Dedifferentiated amniotic fluid mesenchymal stem cell (primary cell): ENCODE results near the gene PAIP1.
"Not testable (repeated sequence)": the region's sequence is repeated elsewhere in the genome, so short reads cannot be mapped to it uniquely, and the experiment has no call there.

Experiments
- DNase-seq: peaks from one replicate; pipeline ENCODE4 v3.0.0-alpha.2; 2016; ENCODE audit errors: extremely low spot score

Gene PAIP1

GRCh38 chr5:43571237-43571636 lies 14.4 kb upstream of the PAIP1 start:
- DNase-seq = no peak

DNA sequence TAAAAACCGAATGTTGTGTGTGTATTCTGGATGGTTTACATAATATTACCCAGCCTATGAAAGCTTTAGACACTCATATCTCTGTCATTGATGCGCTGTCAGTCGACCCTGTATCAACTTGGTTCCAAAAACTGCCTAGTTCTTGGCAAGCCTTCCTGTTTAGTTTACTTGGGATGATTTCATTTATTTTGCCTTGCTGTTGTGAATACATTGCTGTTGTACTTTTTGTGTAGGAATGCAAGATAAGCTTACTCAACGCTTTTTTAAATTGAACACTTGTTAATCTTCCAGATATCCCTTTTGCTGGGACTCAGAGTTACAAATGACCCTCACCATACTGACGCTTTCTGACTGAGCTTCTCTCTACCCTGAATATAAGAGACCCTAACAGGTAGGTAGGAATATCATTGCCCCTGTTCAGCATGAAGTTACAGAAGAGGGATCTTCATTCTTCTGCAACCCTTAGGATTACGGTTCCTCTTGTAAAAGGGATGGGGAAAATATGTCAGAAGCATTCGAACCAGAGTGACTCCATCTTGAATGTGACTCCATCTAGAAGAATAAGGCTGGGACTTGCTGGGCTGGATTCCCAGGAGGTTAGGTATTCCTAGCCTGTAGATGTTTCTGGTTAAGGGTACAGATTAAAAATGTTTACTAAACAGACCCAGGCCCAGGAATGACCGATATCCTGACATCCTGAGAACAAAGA lies 13.7 kb upstream of the PAIP1 start:
- no peak for DNase-seq

DNA sequence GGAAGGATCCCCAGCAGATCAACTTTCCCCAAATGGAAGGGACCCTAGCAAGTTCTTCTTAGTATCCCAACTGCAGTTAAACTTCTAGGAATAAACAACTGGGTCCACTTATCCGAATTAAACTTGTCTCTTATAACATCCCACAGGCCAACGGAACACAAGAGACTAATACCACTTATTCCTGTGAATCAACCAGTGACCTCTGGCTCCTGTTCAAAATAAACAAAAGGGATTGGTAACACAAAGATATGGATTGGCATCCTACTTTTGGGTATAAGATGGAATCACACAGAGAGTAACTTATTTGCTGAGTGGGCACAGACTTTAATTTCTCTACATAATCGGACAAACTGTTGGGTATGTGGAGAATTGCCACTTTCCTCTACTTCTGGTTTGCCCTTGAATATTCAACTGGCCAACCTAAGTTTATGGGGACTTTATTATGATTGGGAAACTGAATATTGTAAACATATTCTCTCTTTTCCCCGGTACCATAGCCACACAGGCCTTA lies 12.4 kb upstream of the PAIP1 start:
- DNase-seq = no peak

- no peak for DNase-seq
These were observed 11.1 kb upstream of the PAIP1 start for GRCh38 chr5:43567967-43568366.

DNA sequence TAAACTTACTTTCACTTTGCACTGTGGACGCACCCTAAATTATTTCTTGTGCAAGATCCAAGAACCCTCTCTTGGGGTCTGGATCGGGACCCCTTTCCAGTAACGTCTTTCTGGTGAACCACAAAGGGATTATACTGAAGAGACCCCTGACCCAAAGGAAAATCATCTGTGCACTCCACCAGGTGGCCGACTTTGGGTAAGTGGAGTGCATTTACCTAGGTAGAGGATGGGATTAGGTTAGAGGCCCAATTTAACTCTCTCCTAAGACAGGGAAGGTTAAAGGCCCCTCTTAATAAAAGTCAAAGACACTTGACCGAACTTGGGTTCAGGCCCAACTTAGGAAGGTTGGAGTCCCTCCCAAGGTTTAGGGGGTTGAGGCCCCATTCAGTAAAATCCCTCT lies 8.2 kb upstream of the PAIP1 start:
- DNase-seq = no peak

- no peak for DNase-seq
These were observed 7.5 kb upstream of the PAIP1 start for GRCh38 chr5:43564289-43564850.

DNA sequence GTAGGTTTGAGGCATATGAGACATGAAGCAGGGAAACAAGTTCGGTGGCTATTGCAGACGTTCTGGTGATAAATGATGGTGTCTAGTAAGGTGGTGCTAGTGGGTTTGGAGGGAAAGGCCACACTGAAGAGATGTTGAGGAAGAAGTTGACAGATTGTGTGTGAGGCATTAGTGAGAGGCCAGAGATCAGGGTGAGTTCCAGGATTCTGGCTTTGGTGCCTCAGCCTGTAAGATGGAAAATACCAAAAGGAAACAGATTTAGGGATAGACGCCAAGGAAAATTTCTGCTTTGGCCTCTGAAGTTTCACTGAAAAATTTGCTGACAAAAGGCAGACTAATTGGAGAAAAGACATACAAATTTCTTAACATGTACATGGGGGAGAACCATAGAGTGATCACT lies 6.4 kb upstream of the PAIP1 start:
- DNase-seq = no peak

DNA sequence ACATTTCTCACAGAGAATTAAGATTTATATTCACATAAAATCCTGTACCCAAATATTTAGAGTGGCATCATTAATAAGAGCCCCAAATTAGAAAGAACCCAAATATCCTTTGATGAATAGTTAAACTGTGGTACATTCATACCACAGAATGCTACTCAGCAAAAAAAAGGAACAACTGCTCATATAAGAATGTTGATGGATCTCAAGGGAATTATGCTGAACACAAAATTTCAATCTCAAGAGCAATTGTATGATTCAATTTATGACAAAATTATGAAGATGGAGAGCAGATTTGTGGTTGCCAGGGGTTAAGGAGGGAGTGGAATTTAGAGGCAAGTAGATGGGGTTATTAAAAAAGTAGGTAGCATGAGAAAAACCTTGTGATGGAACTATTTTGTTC lies 4.5 kb upstream of the PAIP1 start:
- DNase-seq = no peak

DNA sequence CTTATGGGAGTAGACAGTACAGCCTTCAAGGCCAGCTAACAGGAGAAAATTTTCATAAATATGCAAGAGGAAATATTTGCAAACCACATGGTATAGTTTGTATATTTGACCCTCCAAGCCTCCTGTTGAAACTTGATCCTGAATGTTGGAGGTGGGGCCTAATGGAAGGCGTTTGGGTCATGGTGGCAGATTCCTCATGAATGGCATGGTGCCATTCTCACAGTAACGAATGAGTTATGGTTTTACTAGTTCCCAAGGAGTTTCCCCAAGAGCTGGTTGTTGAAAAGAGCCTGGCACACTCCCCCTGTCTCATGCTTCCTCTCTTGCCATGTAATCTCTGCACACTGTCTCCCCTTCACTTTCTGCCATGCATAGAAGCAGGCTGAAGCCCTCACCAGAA lies 3.3 kb upstream of the PAIP1 start:
- DNase-seq = no peak

DNA sequence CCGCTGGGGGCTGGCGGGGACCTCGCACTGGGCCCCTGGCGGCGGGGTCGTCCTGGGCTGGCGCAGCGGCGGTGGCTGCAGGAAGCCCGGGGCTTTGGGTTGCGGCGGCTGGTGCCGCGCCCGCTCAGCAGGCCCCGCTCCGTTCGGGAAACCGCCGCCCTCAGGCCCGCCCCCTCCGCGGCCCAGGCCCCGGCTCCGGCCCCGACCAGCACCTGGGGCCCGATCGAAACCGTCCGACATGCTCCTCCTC lies 345 bp downstream of the PAIP1 start:
- not testable (repeated sequence) for DNase-seq

DNA sequence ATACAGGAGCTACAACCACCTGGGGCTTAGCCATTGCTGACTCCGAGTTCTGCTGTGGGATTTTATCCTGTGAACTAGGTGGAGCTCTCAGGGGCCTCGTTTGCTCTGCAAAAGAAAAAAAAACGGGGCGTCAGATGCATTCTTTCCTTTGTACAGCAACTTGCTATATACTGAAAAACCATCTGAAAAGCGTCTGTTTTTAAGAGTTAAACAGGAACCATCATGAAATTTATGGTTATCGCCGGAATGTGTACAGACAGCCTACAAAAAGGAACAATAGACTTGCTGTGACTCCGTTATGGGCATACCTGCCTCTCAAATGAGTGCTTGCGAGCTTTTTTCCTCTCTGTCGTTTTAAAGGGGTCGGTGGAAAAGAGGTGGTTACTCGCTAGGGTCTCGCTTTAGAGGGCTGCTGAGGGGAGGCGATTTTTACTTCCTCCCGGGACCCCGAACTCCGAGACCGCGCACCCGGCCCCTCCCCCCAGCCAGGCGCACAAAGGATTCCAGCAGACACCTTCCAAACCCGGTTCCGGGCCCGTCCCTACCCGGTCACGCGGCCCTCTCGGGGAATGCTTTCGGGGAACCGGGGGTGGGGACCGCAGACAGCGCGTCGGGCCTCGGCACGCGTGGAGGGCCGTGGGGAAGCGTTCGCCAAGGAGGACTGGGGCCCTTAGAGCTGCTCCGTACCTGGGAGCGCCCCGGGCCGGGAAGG lies 826 bp downstream of the PAIP1 start:
- no peak for DNase-seq

DNA sequence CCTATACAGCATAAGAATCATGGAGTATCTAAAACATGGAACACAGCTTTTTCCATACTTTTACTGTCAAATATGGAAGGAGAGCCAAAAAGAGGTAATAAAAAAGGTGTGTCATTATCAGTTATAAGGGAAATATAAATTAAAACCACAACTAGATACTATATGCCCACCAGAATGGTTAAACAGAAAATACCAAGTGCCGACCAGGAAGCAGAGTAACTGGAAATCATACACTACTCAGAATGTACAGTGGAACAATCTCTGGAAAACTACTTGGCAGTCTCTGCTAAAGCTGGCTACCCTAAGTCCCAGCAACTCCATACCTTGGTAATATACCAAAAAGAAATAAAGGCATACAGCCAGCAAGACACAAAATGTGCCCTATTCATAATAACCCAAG lies 2.4 kb downstream of the PAIP1 start:
- no peak for DNase-seq

DNA sequence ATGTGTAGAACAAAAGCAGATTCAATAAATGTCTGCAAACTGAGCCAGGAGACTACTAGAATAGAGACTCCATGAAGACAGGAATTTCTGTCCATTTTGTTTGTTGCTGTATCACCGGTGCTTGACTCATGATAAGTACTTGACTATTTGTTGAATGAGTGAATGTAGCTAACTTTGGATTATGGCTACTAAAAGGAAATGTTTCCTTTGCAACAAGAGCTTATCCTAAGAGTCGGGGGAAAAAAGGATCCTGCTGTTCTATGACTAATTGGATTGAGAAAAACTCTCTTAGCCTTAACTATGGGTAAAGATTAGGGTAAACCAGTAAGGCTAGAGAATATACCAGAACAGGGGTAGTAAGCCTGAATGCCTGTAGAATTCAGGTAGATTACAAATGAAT lies 3.5 kb downstream of the PAIP1 start:
- no peak for DNase-seq

- no peak for DNase-seq
These were observed 5.1 kb downstream of the PAIP1 start for GRCh38 chr5:43551731-43552130.

DNA sequence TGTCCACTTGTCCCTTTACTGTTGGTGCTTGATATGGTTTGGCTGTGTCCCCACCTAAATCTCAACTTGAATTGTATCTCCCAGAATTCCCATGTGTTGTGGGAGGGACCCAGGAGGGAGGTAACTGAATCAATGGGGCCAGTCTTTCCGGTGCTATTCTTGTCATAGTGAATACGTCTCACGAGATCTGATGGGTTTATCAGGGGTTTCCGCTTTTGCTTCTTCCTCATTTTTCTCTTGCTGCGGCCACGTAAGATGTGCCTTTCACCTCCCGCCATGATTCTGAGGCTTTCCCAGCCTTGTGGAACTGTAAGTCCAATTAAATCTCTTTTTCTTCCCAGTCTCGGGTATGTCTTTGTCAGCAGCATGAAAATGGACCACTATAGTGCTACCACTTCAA lies 7.6 kb downstream of the PAIP1 start:
- DNase-seq = not testable (repeated sequence)

- no peak for DNase-seq
These were observed 8.5 kb downstream of the PAIP1 start for GRCh38 chr5:43548358-43548757.

GRCh38 chr5:43547532-43547931 lies 9.3 kb downstream of the PAIP1 start:
- DNase-seq = no peak

DNA sequence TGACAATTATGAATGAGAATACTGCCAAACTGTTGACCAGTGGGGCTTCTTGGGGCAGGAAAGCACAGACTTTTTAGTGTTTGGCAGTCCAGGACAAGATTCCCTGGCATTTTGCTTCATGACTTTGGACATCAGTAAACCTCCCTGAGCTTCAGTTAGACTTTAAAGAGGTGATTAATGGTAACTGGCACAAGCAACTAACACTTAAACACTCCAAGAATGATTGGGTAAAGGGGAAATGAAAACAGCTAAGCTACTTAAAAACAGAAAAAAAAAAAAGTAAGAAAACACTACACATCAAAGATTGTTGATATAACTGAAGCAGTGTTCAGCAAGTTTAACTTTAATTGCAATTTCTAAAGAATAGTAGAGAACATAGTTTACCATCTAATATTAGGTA lies 13.4 kb downstream of the PAIP1 start:
- DNase-seq = no peak

GRCh38 chr5:43540746-43541145 lies 16.1 kb downstream of the PAIP1 start:
- no peak for DNase-seq

DNA sequence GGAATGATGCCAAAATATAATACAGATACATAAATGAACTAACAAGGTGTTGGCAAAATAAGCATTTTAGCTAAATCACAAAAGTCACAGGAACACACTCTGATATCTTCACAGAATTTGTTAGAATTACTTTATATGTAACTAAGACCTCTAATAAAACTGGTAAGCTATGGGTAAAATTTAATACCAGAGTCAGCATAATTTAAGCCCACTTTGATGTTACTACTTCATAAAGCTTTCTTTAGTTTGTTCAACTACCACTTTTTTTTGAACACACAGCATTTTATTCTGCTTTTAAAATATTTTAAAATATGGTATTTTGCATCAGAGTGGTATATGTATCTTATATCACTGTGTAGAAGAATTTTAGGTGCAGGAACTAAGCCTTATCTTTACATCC lies 19.9 kb downstream of the PAIP1 start:
- DNase-seq = no peak

GRCh38 chr5:43533646-43534045 lies 23.2 kb downstream of the PAIP1 start:
- DNase-seq = no peak

DNA sequence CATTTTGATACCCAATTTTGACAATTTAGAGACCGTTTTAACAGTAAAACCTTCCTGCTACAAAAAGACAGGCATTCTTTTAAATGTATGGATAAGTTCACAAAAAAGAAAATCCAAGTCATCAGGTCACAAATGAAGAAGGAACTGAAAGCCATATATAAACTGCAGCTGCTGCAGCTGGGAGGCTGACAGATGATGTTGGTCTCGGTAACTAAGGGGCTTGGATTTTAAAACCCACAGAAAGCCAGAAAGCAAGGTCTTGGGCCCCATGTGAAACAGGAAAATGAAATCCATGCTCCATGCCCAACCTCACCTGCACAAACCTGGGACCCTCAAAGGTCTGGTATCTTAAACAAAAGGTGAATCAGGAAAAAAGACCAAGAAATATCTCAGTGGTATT lies 26.2 kb downstream of the PAIP1 start:
- DNase-seq = no peak

DNA sequence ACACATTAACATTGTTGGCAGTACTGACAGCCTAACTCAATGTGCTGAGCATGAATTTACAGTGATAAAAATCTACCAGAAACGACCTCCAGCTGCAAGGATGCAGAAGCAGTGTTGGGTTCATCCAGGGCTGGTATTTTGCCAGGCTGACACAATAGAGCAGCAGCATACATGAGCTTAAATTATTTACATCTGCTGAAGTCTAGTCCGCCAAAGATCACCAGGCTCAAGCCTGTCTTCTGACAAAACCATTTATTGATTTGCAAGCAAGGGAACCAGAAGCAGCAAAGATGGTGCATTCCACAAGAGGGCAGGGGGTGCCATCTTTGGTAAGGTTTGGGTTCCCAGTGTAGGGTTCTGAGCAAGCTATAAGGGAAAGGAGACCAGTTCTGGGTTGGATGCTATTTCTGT lies 33.2 kb downstream of the PAIP1 start:
- DNase-seq = no peak
